ENCODE results near the gene SIK2.

SIK2 gene

DNA sequence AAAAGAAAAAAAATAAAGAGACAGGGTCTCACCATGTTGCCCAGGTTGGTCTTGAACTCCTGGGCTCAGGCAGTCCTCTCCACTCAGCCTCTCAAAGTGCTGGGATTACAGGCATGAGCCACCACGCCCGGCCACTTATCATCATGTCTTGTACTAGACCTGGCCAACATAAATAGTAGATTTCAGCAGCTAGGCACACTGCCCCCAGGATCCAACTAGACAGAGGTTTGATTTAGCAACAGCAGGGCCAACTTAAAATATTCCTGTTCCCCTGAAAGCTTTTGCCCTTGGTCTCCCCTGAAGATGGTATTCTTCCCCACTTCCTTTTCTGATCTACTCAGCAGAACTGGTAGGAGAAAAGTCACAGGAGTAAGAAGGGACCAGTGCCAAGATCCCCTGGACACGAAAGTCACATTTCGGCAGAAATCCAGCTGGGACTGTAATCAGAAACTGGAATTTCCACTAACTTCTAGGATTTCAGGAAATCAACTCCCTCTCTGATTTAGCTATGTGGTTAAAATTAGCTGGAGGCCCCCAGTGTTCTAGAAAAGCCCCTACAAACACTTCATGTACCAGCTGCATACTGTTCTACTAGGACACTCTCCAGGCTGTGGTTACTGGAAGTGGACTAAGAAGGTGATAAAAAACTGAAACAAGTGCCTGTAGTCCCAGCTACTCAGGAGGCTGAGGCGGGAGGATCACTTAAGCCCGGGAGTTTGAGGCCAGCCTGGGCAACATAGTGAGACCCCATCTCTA, 172.9 kb downstream of the SIK2 start:
- DNase-seq (ENCODE audit: low spot score): no peak
- TF ChIP-seq, protein P1, sequence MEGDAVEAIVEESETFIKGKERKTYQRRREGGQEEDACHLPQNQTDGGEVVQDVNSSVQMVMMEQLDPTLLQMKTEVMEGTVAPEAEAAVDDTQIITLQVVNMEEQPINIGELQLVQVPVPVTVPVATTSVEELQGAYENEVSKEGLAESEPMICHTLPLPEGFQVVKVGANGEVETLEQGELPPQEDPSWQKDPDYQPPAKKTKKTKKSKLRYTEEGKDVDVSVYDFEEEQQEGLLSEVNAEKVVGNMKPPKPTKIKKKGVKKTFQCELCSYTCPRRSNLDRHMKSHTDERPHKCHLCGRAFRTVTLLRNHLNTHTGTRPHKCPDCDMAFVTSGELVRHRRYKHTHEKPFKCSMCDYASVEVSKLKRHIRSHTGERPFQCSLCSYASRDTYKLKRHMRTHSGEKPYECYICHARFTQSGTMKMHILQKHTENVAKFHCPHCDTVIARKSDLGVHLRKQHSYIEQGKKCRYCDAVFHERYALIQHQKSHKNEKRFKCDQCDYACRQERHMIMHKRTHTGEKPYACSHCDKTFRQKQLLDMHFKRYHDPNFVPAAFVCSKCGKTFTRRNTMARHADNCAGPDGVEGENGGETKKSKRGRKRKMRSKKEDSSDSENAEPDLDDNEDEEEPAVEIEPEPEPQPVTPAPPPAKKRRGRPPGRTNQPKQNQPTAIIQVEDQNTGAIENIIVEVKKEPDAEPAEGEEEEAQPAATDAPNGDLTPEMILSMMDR (IDR thresholded peaks at IDR 0.05; ENCODE audit: borderline replicate concordance, control extremely low read depth, extremely low read depth, insufficient read depth, missing control alignments): no peak
- in situ Hi-C loops (cut with MboI; ENCODE audit: low sequenced_read_pairs, unreplicated experiment): no loop called here

GRCh38 chr11:111776398-111777093, 174.3 kb downstream of the SIK2 start:
- in situ Hi-C loops (cut with MboI; ENCODE audit: low sequenced_read_pairs, unreplicated experiment): no loop called here
- TF ChIP-seq, protein P1 (IDR thresholded peaks at IDR 0.05; ENCODE audit: borderline replicate concordance, control extremely low read depth, extremely low read depth, insufficient read depth, missing control alignments): no peak
- peak; percentile 52 for DNase-seq (ENCODE audit: low spot score)

- in situ Hi-C loops (cut with MboI; ENCODE audit: low sequenced_read_pairs, unreplicated experiment): no loop called here
- TF ChIP-seq, protein P1 (IDR thresholded peaks at IDR 0.05; ENCODE audit: borderline replicate concordance, control extremely low read depth, extremely low read depth, insufficient read depth, missing control alignments): peak; percentile 51
- peak; percentile 61 for DNase-seq (ENCODE audit: low spot score)
Observed at GRCh38 chr11:111777094-111778046, 175.1 kb downstream of the SIK2 start.

DNA sequence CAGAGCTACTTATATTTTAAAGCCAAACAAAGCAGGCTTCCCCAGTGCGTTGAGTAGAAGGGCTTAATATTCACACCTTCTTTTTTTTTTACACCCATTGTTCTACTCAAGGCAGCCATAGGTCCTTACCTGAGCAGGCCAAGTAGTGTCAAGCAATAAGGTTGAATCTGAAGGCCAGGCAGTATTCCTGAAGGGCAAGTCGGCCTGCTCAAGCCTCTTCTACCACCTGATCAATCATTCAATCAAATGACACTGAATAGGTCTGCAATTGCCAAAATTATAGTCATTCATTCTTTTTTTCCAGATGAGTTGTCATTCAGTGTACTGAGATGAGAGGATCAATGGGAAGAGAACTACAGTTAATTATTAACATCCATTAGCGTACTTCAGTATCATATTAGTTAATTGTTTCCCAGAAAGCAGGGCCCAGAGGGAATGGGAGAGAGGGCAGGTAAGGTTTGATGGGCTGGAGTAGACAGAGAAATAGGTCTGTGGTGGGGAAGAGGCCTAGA, 175.9 kb downstream of the SIK2 start:
- TF ChIP-seq, protein P1 (IDR thresholded peaks at IDR 0.05; ENCODE audit: borderline replicate concordance, control extremely low read depth, extremely low read depth, insufficient read depth, missing control alignments): no peak
- in situ Hi-C loops (cut with MboI; ENCODE audit: low sequenced_read_pairs, unreplicated experiment): no loop called here
- DNase-seq (ENCODE audit: low spot score): no peak

- in situ Hi-C loops (cut with MboI; ENCODE audit: low sequenced_read_pairs, unreplicated experiment): no loop called here
- TF ChIP-seq, protein P1 (IDR thresholded peaks at IDR 0.05; ENCODE audit: borderline replicate concordance, control extremely low read depth, extremely low read depth, insufficient read depth, missing control alignments): no peak
- DNase-seq (ENCODE audit: low spot score): no peak
Observed at GRCh38 chr11:111779118-111779517, 176.9 kb downstream of the SIK2 start.
